Uterus (tissue), 2 donors: Measurements from ENCODE around the gene DHRS7B.

Experiments
- CTCF ChIP-seq, 4 experiments: fragments of 200-600 bp in 2 of 4; fragments of 450-650 bp in 2 of 4; sonication (generic) in 2 of 4; IDR thresholded peaks; one replicate each; pipeline ENCODE4 v1.5.1; 2016 to 2019; ENCODE audit warnings: antibody characterized with exemption in 4 of 4, mild to moderate bottlenecking in 2 of 4, moderate library complexity in 1 of 4
- POLR2A ChIP-seq, 2 donors: fragments of 450-650 bp; IDR thresholded peaks; one replicate each; pipeline ENCODE4 v1.6.1; 2016; ENCODE audit warnings: antibody characterized with exemption in 2 of 2, mild to moderate bottlenecking in 1 of 2, moderate library complexity in 1 of 2

GRCh38 chr17:21190078-21190477, 63.3 kb downstream of the DHRS7B start:
- TF ChIP-seq CTCF (IDR thresholded peaks at IDR 0.05) (no peak), POLR2A (IDR thresholded peaks at IDR 0.05) (no peak)
